Erythroblast (primary cell): ENCODE results near the gene DDX42.

Source experiments
- DNase-seq, 2 experiments: peaks; one replicate each; lab custom pipeline; 2025; lab: John Stamatoyannopoulos, UW
- GATA1 ChIP-seq: IDR thresholded peaks from 2 replicates; pipeline ENCODE4 v1.6.1; 2011; ENCODE audit warnings: low read depth, mild to moderate bottlenecking, control low read depth, low read length, moderate library complexity
- POLR2A ChIP-seq: IDR thresholded peaks from 2 replicates; pipeline ENCODE4 v1.6.1; 2011; ENCODE audit warnings: mild to moderate bottlenecking, low read length

Gene DDX42

GRCh38 chr17:63766754-63767153 lies 7.2 kb upstream of the DDX42 start:
- DNase-seq, result no peak
- TF ChIP-seq POLR2A (no peak), GATA1 (no peak)

- TF ChIP-seq GATA1 (no peak), POLR2A (no peak)
- DNase-seq, result no peak
Observed at GRCh38 chr17:63768433-63768832, 5.5 kb upstream of the DDX42 start.

- TF ChIP-seq POLR2A (no peak), GATA1 (no peak)
- DNase-seq, result peak; percentile 74 to 82
Observed at GRCh38 chr17:63772801-63773271, 1.1 kb upstream of the DDX42 start.

- TF ChIP-seq GATA1 (no peak), POLR2A (peak; percentile 99)
- DNase-seq, result peak; percentile 99
Observed at GRCh38 chr17:63773272-63774140, 464 bp upstream of the DDX42 start, which contains the start of gene CCDC47. CCDC47 (minus strand) TSS chr17:63773597; CDS start chr17:63766175, 7,422 bp downstream.

GRCh38 chr17:63774969-63775265 lies 947 bp downstream of the DDX42 start:
- DNase-seq, result peak; percentile 53 to 67
- TF ChIP-seq POLR2A (no peak), GATA1 (no peak)

GRCh38 chr17:63775420-63775819 lies 1.4 kb downstream of the DDX42 start:
- peak in 1 of 2 experiments; percentile 52 for DNase-seq
- TF ChIP-seq GATA1 (no peak), POLR2A (peak; percentile 29)

GRCh38 chr17:63780507-63780906 lies 6.5 kb downstream of the DDX42 start:
- DNase-seq, result no peak
- TF ChIP-seq POLR2A (no peak), GATA1 (no peak)

GRCh38 chr17:63780928-63781327 lies 7.0 kb downstream of the DDX42 start:
- no peak for DNase-seq
- TF ChIP-seq GATA1 (no peak), POLR2A (no peak)

- TF ChIP-seq GATA1, result no peak
- TF ChIP-seq POLR2A, result no peak
Observed at GRCh38 chr17:63783522-63783921, 9.6 kb downstream of the DDX42 start.

GRCh38 chr17:63785556-63785955 lies 11.6 kb downstream of the DDX42 start:
- TF ChIP-seq POLR2A (no peak), GATA1 (no peak)
- no peak for DNase-seq

More at GRCh38 chr17:63783522-63783921, 9.6 kb downstream of the DDX42 start:
- DNase-seq, result no peak

- TF ChIP-seq GATA1 (no peak), POLR2A (no peak)
- DNase-seq, result no peak
Observed at GRCh38 chr17:63786117-63786516, 12.1 kb downstream of the DDX42 start.

GRCh38 chr17:63786971-63787711 lies 13.2 kb downstream of the DDX42 start:
- no peak for DNase-seq
- no peak for TF ChIP-seq POLR2A

GRCh38 chr17:63790057-63790456 lies 16.1 kb downstream of the DDX42 start:
- TF ChIP-seq POLR2A (no peak), GATA1 (no peak)
- peak in 1 of 2 experiments; percentile 24 for DNase-seq
